HT1080 (cell line): ENCODE measurements around the gene RHOH. TPM values are rescaled to one million over a fixed set of nuclear protein-coding genes. Genes with fewer than 3 reads are reported as not detected.

Experiments used
- DNase-seq: peaks from one replicate; pipeline ENCODE4 v3.0.0-alpha.2; 2015; ENCODE audit warnings: low read depth
- total RNA-seq: library from RNA; depleted of rRNA; stranded (reverse); fragments of >200 nt; shearing (Covaris generic); gene quantifications from 2 replicates; pipeline ENCODE4 v1.2.3, GENCODE V29; 2014

RHOH gene
- total RNA-seq, 1 experiment from 2014 or later = not detected

DNA sequence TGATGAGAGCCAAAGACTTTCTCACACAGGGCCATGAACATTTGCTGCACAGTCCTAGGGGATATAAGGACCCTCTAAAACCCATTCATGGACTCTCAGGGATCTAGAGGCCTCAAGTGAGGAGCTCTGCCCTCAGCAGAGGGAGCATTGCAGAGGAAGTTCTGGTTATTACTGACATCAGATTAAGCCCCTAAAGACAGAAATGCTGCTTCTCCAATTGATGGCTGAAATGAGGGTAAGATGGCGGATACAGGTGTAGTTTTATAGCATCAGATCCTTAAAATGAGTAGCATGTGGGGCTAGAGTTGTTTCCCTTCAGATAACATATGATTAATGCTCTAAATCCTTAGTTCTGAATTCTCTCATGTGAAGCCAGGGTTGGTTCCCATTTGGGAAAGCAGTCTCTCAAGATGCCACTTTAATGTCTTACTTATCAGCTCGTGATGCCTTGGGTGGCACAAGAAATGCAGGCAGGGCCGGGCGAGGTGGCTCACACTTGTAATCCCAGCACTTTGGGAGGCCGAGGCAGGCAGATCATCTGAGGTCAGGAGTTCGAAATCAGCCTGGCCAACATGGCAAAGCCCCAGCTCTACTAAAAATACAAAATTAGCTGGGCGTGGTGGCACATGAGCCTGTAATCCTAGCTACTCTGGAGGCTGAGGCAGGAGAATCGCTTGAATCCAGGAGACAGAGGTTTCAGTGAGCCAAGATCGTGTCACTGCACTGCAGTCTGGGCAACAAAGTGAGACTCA is 7.9 kb downstream of the RHOH start:
- DNase-seq = no peak

DNA sequence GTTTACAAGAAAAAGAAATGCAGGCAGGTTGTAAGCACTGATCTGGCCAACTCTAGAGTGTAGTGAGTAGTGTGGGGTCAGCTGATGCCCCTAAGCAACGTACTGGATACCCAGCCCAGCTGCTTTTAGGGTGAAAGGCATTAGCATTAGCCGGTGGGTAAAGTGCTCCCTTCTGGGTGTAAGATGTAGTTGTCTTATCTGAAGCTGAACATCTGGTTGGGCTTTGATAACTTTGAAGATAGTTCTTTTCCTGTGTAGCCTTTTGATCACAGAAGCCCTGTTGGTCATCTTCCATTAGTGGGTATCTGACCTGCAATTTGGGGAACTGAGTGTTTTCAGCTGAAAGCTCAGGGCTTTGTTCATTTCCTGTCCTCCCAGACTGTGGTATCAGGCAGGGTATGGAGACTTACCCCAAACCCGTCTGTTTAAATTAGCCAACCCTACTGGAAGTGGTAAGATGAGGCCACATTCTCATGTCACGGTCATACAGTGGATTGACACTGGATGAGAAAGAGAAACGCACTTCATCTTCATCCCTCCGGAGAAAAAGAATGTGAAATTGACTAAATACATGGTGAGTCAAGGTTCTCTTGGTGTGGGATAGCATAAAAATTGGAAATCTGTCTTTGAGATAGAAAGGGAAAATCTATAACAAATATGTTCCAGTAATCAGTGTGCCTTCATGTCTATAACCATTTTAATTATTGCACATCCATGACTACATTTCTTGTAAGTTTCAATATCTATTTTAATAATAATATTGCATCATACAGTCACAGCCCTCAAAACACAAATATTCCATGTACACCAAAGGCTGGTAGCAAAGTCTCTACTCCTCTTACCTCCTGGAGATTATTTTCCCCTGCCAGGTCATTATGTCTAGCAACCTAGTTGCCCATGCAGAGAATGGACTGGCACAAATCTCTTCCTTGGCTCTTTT is 8.7 kb downstream of the RHOH start:
- no peak for DNase-seq

DNA sequence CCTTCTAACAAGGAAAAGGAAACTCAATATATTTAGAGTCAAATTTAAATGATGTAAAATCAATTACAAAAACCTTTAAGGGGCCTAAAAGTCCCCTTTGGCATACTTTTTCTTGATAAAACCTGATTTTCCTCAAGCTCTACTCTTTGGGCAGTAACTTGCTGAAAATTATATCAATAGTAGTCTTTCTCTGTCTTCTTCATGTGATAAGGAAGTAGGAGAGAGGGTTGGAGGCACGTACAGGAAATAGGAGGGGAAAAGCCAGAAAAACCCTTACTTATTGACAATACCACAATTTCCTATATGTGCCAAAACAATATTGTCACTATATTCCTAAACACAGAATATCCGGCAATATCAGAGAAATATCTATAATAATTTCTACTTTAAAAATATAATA is 9.6 kb downstream of the RHOH start:
- no peak for DNase-seq

DNA sequence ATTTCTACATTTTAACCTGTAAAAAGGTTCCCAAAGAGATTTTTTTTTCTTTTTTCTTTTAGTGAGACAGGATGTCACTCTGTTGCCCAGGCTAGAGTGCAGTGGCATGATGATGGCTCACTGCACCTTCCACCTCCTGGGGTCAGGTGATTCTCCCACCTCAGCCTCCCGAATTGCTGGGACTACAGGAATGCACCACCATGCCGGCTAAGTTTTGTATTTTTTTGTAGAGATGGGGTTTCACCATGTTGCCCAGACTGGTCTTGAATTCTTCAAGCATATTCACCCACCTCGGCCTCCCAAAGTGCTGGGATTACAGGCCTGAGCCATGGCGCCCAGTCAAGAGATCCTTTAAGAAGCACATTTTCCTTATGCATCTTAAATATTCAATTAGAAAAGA is 12.6 kb downstream of the RHOH start:
- DNase-seq = no peak

DNA sequence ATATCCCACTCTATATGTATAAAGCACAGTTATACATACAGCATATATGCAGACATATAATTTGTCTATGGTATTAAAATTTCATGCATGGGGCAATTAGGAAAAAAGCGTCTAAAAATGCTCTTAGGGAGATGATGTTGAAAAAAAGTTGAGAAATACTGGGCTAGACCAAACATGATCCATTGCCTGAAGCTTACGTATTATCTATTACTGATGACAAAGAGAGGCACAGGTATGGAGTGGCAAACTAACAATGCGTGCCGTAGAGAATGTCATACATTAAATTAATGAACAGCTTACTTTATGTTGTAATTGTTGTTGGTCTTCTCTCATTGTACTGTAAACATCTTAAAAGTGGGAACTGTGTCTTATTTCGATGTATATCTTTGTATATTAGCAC is 13.9 kb downstream of the RHOH start:
- no peak for DNase-seq

DNA sequence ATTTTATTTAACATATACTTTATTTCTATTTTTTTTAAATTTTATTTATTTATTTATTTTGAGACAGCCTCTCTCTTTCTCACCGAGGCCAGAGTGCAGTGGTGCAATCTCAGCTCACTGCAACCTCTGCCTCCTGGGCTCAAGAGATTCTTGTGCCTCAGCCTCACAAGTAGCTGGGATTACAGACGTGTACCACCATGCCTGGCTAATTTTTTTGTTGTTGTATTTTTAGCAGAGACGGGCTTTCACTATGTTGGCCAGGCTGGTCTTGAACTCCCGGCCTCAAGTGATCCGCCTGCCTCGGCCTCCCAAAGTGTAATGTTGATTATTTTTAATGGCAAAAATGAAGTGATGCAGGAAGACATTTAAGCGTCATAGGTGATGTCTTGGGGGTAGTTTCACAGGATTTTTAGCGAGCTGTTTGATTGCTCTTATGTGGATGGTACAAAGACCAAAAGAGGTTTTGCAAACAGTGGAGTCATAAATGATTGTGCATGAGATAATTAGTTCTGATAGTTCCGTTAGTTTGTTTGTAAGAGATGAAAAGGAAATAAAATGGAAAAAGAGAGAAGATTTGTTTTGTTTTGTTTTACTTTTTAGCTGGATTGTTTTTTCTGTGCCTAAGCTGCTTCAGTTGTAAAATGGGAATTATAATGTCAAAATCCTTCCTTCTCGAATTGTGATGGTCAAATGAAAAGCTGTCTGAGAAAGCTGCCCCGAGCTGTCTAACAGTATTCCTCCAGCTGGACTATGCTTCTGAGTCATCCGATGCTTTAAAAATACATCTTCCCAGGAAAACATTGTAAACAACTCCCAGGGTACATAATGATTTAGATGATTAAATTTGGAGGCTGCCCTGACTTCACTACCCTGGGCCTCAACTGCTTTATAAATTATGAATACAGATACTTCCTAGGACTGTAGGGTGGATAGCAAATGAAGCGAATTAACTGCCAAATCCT is 14.7 kb downstream of the RHOH start:
- DNase-seq = no peak

DNA sequence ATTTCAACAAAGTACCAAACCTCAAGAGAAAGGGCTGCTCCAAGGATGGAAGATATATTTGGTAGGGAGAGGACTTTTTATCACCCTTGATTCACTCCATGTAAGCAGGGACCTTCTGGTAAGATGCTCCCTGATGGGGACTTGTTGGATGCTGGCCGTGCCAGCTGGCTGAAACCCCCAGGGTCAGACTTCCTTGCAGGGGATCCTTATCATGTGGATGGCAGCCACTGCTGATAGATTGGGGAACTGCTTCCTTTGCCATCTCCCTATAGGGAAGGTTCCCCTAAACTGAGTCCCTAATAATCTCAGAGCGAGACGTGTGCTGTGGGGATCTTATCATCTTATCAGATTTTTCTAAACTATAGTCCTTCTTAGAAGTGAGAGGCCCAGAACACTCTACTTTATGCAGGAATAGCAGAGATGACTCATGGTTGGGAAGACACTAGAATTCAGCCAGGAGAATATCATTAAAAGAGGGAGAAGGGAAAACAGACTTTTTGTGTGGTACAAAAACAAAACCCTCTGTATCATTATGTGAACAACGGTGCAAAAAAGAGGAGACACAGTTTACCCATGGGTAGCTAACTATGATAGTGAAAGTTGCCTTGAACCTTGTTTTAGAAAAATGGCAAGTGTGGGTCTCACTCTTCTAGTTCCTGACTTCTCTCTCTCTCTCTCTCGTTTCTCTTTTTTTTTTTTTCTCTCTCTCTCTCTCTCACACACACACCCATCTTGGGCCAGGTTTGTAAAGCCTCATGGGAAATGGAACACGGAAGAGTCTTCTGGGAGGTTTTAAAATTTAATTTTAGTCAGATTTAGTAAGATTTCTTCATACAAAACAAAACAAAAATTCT is 16.1 kb downstream of the RHOH start:
- DNase-seq = peak; percentile 37

DNA sequence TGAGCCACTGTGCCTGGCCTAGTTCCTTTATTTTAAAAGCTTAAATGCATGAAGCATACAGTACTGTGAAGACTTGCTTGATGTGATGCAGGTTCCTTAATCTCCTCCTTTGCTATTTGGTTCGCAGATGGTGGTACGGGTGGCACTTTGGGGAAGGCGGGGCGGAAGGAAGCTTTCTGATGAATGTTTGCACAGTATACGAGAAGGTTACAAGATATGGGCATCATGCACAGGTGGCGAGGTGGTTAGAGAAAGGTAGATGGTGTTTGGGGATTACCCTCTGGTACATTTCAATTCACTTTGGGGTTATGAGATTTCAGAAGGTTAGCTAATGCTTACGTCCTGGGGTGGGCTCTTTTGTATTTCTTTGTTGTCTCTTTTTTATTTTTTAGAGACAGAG is 17.2 kb downstream of the RHOH start:
- DNase-seq = no peak

DNA sequence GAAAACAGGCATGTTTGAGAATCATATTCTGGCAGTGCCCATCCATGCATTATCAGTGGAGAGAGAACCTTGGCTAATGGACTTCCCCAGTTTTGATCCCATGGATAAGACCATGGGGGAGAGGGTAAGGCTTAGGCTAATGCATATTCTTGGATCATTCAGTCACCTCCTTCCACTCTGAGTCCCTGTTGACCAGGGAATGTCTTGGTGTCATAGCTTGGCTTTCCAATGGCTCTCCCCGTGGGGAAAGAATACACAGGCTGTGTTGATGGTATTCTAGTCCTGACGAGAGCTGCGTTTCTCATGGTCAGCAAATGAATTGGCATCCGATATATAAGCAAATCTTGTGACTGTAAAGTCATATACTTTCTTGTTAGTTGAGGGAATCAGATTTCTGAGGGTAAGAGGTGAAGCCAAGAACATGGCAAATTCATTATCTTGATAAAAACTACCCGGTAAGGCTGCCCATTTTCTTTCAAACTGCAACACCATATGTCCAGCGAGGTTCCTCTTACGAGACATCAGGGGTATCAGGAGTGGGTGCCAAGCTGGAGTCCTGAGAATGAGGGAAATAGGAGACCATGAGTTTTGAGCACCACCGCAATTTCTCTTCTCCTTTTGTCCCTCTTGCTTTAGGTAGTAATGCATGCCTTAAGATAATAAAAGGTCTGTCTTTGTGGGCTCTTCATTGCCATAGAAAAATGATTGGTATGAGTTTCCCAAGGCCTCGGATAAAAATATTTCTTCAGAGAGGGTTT is 18.0 kb downstream of the RHOH start:
- no peak for DNase-seq

DNA sequence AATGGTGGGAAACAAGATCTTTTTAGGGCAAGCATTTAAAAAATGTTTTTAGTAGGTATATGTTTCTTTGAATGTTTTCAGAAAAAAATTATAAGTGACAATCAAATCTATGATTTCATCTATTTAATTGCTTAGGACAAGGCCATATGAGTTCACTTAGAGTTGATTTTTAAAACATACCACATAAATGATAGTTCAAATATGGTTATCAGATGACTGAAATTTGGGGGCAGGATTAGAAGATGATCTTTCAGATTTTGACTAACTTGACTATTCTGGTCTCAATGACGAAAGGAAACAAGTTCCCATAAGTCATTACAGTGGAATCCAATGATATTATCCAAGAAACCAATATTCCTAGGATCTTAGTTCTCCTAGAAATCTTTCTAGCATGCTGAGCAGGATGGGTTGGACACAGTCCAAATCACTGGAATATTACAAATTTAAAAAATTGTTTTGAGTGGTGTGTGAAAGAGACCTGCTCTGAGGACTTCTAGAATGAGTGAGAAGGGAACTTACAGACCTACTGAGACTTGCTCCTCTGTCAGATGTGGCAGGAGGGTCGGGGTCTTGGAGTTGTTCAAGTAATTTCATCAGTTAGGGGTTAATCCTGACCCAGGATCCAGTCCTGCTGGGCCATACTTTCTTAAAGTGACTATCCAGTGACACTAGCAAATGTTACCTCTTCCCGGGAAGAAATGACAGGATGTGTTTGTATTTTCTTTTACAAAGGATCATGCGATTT is 20.0 kb downstream of the RHOH start:
- no peak for DNase-seq

DNA sequence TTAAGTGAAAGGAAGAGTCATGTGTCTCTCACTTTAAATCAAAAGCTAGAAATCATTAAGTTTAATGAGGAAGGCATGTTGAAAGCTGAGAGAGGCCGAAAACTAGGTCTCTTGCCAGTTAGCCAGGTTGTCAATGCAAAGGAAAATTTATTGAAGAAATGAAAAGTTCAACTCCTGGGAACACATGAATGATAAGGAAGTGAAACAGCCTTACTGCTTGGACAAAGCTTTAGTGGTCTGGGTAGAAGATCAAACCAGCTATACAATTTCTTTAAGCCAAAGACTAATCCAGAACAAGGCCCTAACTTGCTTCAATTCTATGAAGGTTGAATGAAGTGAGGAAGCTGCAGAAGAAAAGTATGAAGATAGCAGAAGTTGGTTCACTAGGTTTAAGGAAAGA is 24.9 kb downstream of the RHOH start:
- no peak for DNase-seq

DNA sequence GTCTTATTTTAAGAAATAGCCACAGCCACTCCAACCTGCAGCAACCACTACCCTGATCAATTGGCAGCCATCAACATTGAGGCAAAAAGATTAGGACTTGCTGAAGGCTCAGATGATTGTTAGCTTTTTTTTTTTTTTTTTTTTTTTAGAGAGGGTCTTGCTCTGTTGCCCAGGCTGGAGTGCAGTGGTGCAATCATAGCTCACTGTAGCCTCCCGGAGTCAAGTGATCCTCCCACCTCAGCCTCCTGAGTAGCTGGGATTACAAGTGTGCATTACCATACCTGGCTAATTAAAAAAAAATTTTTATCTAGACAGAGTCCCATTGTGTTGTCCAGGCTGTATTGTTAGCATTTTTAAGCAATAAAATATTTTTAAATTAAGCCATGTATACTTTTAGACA is 26.5 kb downstream of the RHOH start:
- no peak for DNase-seq

DNA sequence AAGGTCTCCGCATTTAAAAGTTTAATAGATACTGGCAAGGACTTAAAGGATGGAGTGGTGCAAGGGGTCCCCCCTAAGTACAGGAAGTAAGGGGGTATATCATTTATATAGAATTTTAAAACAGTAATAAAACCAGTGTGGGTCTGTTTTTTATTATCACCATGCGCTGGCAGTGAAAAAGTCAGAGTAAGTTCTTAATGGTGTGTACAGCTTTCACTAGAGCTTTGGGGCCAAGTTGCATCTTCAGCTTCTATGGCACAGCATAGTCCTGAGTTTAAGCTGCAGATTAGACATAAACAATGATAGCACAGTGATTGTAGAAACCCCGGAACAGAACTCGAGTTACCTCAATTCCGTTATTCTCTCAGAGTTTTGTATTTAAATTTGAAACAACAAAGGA is 27.6 kb downstream of the RHOH start:
- DNase-seq = no peak

DNA sequence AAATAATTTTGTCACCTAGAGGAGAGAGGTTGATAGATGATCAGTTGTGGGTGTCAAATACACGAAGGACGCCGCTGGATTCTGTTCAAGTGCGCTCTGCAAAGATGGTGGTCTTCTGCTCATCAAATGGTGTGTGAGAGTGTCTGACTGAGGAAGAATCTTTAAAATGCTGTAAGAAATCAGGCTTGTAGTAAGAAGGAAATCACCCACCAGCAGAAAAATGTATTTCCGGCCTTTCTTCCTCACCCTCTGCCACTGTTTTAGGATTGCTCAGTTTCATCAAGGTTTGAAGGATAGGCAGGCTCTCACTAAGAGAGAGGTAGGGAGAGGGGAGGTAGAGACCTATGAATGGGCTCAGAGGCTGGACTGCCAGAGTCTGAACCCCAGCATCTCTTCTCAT is 28.7 kb downstream of the RHOH start:
- no peak for DNase-seq

DNA sequence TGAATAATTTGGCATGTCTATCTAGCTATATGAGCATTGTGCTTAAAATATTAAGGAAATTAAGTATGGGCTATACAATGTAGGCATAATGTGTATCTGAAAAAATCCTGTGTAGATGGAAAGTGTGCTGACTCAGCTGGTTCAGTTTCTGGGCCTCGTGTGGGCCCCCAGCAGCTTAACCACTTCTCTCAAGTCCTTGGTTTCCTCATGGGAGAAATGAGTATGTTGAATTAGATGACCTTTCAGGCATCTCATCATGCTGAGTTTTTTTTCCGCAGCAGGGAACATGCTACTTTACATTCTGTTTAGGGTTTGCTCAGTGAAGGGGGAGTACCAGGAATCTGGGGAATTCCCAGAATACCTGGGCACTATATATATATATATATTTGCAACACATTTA is 30.5 kb downstream of the RHOH start:
- DNase-seq = no peak

DNA sequence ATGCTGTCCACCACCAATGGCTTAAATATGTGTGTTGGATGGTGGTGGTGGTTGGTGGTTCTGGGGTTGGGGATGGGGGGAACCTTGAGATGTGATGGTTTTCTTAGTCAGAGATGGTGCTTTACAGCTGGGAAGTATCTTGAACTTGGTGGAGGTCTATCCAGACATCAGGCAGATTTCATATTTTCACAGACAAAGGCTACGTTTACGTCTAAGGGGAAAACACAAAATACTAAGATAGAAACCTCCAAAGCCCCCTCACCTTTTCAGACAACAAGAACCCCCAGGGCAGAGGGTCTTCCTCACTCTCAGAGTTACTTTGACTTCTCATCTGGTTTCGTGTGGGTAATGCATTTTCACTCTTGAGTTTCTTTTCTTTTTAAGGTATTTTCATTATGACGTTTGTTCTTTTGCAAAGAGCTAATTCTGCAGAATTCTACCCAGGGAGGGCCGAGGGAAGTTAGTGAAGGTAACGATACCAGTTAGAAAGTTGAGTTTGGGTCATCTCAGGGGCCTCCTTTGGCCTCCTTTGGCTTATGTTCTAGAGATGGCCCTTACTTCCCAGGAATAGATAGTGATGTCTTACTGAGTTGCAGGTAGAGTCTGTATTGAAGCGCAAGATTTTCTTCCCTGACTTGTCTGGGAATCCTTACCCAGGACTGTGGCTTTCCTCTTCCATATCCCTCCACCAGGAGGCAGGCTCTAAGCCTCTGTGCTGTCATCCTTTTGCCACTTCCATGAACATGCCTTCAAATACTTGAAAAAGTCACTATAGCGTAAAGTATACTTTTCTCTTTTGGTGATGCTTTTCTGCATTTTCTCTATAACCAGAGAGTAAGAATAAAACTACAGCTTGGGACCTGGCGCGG is 31.9 kb downstream of the RHOH start:
- no peak for DNase-seq

DNA sequence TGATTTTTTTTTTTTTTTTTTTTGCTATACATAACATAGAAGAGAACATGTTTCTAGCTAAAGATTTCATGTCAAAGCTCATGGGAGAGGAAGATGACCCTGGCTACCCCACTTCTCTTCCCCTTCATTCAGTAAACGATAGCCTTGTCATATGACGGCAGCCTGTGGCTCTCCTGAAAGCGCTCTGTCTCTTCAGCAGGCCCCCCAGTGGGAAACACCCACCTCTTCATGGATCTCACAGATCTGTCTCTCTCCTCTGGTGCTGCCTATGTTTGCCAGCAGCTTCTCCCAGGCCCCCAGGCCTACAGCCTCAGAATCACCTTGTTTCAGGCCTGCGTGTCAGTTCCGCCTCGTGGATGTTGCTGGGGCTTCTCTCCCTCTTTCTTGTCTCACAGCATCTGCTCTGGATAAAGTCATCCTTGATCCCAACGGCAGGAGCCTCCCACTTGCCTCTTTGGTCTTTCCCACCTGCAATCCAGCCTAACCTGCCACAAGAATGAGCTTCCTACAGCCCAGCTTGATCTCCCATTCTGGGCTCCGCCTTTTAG is 34.6 kb downstream of the RHOH start:
- DNase-seq = no peak

DNA sequence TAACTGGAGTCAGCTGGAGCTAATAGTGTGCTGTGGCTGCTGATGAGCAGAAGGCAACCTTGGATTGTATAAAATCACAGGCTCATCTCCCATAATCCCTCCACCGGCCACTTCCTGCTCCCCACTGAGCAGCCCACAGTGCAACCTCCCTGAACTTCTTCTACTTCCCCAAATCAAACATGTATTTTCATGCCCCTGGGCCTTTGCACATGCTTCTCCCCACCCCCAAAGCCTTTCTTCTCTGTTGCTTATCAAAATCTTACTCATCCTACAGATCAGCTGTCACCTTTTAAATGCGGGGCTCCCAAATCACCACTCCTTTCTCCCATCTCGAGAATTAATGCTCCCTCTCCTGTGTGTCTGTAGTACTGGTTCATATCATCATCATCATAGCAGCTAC is 35.8 kb downstream of the RHOH start:
- no peak for DNase-seq
